Spleen (tissue), 11 donors: ENCODE measurements around the gene PARP6. TPM values are rescaled to one million over a fixed set of nuclear protein-coding genes. Genes with fewer than 3 reads are reported as not detected.

Experiments
- DNase-seq: peaks from one replicate; pipeline ENCODE4 v3.0.0-alpha.2; 2020
- H3K27ac ChIP-seq, 8 donors: fragments of 200-600 bp; sonication (generic) in 7 of 8; 1 replicate in 4 of 8; 2 replicates in 4 of 8; pipeline versions ENCODE4 v1.5.0 to v1.8.0; 2016 to 2021; ENCODE audit warnings: inconsistent platforms in 4 of 8, mild to moderate bottlenecking in 4 of 8, moderate library complexity in 1 of 8
- H3K27me3 ChIP-seq, 7 donors: fragments of 200-600 bp; sonication (generic) in 6 of 7; replicated peaks in 1 of 7; 1 replicate in 4 of 7; 2 replicates in 3 of 7; pipeline versions ENCODE4 v1.5.0 to v1.8.0; 2016 to 2021; ENCODE audit warnings: inconsistent platforms in 3 of 7, mild to moderate bottlenecking in 1 of 7
- H3K36me3 ChIP-seq, 6 donors: fragments of 200-600 bp; sonication (generic) in 5 of 6; 1 replicate in 4 of 6; 2 replicates in 2 of 6; pipeline versions ENCODE4 v1.5.0 to v1.8.0; 2016 to 2021; ENCODE audit warnings: inconsistent platforms in 2 of 6
- H3K4me1 ChIP-seq, 6 donors: fragments of 200-600 bp; sonication (generic) in 5 of 6; 1 replicate in 3 of 6; 2 replicates in 3 of 6; pipeline versions ENCODE4 v1.5.0 to v1.8.0; 2016 to 2021; ENCODE audit warnings: inconsistent platforms in 3 of 6
- H3K4me3 ChIP-seq, 8 donors: fragments of 200-600 bp; sonication (generic) in 7 of 8; 1 replicate in 4 of 8; 2 replicates in 4 of 8; pipeline versions ENCODE4 v1.5.0 to v1.8.0; 2016 to 2021; ENCODE audit warnings: inconsistent platforms in 4 of 8, mild to moderate bottlenecking in 4 of 8, moderate library complexity in 2 of 8
- H3K9me3 ChIP-seq, 8 donors: fragments of 200-600 bp; sonication (generic) in 7 of 8; 1 replicate in 4 of 8; 2 replicates in 4 of 8; pipeline versions ENCODE4 v1.5.0 to v1.8.0; 2016 to 2021; ENCODE audit warnings: inconsistent platforms in 4 of 8
- CTCF ChIP-seq, 11 experiments: fragments of 200-600 bp in 7 of 11; fragments of 450-650 bp in 4 of 11; sonication (generic) in 4 of 11; IDR thresholded peaks in 8 of 11; conservative IDR thresholded peaks in 3 of 11; 1 replicate in 7 of 11; 2 replicates in 4 of 11; pipeline versions ENCODE4 v1.4.0 to v1.8.0; 2016 to 2021; ENCODE audit warnings: antibody characterized with exemption in 11 of 11, inconsistent platforms in 4 of 11, mild to moderate bottlenecking in 1 of 11
- POLR2A ChIP-seq, 3 donors: fragments of 450-650 bp; IDR thresholded peaks; one replicate each; pipeline ENCODE4 v1.5.1; 2017; ENCODE audit warnings: antibody characterized with exemption in 3 of 3, mild to moderate bottlenecking in 1 of 3
- POLR2AphosphoS5 ChIP-seq, 3 donors: sonication (generic); formaldehyde crosslinking; IDR thresholded peaks; one replicate each; pipeline ENCODE4 v1.5.1; 2017; ENCODE audit warnings: antibody characterized with exemption in 3 of 3
- WGBS, 5 donors: extraction: QIAGEN DNeasy Blood & Tissue Kit in 3 of 5; methylation state at CpG; one replicate each; pipeline versions ENCODE4 v1.1.5 to v1.1.7; 2013 to 2018; 5-methylcytosine and 5-hydroxymethylcytosine counted together
- intact Hi-C: fragments of 100-400 bp; cut with DNase I; formaldehyde crosslinking; loops from one replicate; pipeline ENCODE4 v1.15.0; 2023; ENCODE audit warnings: low total_unique reads
- polyA plus RNA-seq, 3 donors: library from polyadenylated mRNA; stranded (reverse); fragments of 200-250 nt; gene quantifications; one replicate each; pipeline ENCODE4 v1.2.1, GENCODE V29; 2013
- total RNA-seq, 7 donors: library from RNA; depleted of rRNA in 3 of 7; stranded (reverse); fragments of >200 nt in 3 of 7; fragmentation: NEBNext Ultra II Directional in 4 of 7; extraction: Animal tissue kit (Norgen Biotek cat#: 25700) in 4 of 7; gene quantifications; one replicate each; pipeline versions ENCODE4 v1.1.0 to v1.2.1, GENCODE V29; 2016 to 2021
- donor health status: healthy with polysubstance abuse.
- donor health status: DM: no; HTN: no; CAD: no; lungs with moderate emphysema.
- donor health status: DM: no; HTN: no; CAD: no.
- donor health status: Bipolar disorder and iron deficiency.
- donor health status: healthy.
- donor health status: DM: no; HTN: no; CAD: no.
- donor health status: DM: yes; HTN: yes; CAD: no.

Gene PARP6
- total and polyA plus RNA-seq, 10 donors: 43.9 to 99.5 (median 69.1) TPM

- peaks cover 0 to 3% (median under 1%) of the 10 kb centered on the region in 8 donors for H3K9me3 ChIP-seq
- TF ChIP-seq POLR2AphosphoS5 (IDR thresholded peaks at IDR 0.05) (no peak), POLR2A (IDR thresholded peaks at IDR 0.05) (no peak), CTCF (IDR thresholded peaks at IDR 0.05 in 8 of 11, conservative IDR thresholded peaks at IDR 0.05 in 3 of 11) (no peak)
- intact Hi-C loops: no loop called here
- H3K4me3 ChIP-seq: no peak overlapping the region
- H3K4me1 ChIP-seq: peaks cover 0 to 21% (median 16%) of the 10 kb centered on the region in 6 donors
- no peaks in the 10 kb centered on the region for H3K36me3 ChIP-seq
- H3K27me3 ChIP-seq: peaks cover 0 to 8% (median 0%) of the 10 kb centered on the region in 7 donors
- H3K27ac ChIP-seq: no peak overlapping the region
- WGBS, 5 donors: 32 to 42% (median 33%) methylated on average over 2 of the region's 2 CpGs
- no peak for DNase-seq
These were observed 46.1 kb upstream of the PARP6 start for GRCh38 chr15:72318408-72318942.

- Histone ChIP-seq H3K36me3 (no peaks in the 10 kb centered on the region), H3K4me1 (peaks cover 0 to 16% (median 12%) of the 10 kb centered on the region in 6 donors), H3K9me3 (no peaks in the 10 kb centered on the region), H3K27me3 (peaks cover 0 to 8% (median 0%) of the 10 kb centered on the region in 7 donors), H3K4me3 (no peak overlapping the region), H3K27ac (no peak overlapping the region)
- intact Hi-C loops: no loop called here
- no peak for DNase-seq
- TF ChIP-seq POLR2A (IDR thresholded peaks at IDR 0.05) (no peak), POLR2AphosphoS5 (IDR thresholded peaks at IDR 0.05) (no peak), CTCF (IDR thresholded peaks at IDR 0.05 in 8 of 11, conservative IDR thresholded peaks at IDR 0.05 in 3 of 11) (no peak)
- 53 to 75% (median 69%) methylated on average over 4 to 6 of the region's 6 CpGs for WGBS, 5 donors
These were observed 43.5 kb upstream of the PARP6 start for GRCh38 chr15:72315706-72316370.

- Histone ChIP-seq H3K27ac (no peak overlapping the region), H3K4me1 (no peaks in the 10 kb centered on the region), H3K4me3 (no peak overlapping the region), H3K9me3 (no peaks in the 10 kb centered on the region), H3K36me3 (no peaks in the 10 kb centered on the region), H3K27me3 (no peaks in the 10 kb centered on the region)
- TF ChIP-seq POLR2A (IDR thresholded peaks at IDR 0.05): no peak
- no peak for TF ChIP-seq POLR2AphosphoS5 (IDR thresholded peaks at IDR 0.05)
- no peak for TF ChIP-seq CTCF (IDR thresholded peaks at IDR 0.05 in 8 of 11, conservative IDR thresholded peaks at IDR 0.05 in 3 of 11)
- 92 to 99% (median 96%) methylated on average over 2 of the region's 2 CpGs for WGBS, 5 donors
- intact Hi-C loops: no loop called here
- no peak for DNase-seq
These were observed 41.5 kb upstream of the PARP6 start for GRCh38 chr15:72313881-72314280.

GRCh38 chr15:72313448-72313840 lies 41.1 kb upstream of the PARP6 start:
- Histone ChIP-seq H3K4me3 (no peak overlapping the region), H3K9me3 (no peaks in the 10 kb centered on the region), H3K27me3 (no peaks in the 10 kb centered on the region), H3K27ac (no peak overlapping the region), H3K36me3 (no peaks in the 10 kb centered on the region), H3K4me1 (no peaks in the 10 kb centered on the region)
- 77 to 84% (median 82%) methylated on average over 2 of the region's 2 CpGs for WGBS, 5 donors
- intact Hi-C loops: no loop called here
- no peak for DNase-seq
- no peak for TF ChIP-seq POLR2A (IDR thresholded peaks at IDR 0.05)
- TF ChIP-seq CTCF (IDR thresholded peaks at IDR 0.05 in 8 of 11, conservative IDR thresholded peaks at IDR 0.05 in 3 of 11): no peak
- TF ChIP-seq POLR2AphosphoS5 (IDR thresholded peaks at IDR 0.05): no peak
